GM19463 (cell line): Measurements from ENCODE around the gene MAGI2.
"Not testable (repeated sequence)": the region's sequence is repeated elsewhere in the genome, so short reads cannot be mapped to it uniquely, and the experiment has no call there.

Experiments used
- ATAC-seq: cut with Tn5 transposase; IDR thresholded peaks from one replicate; pipeline ENCODE4 v1.9.1; 2021; ENCODE audit warnings: mild to moderate bottlenecking, moderate library complexity; ENCODE audit not compliant: unreplicated experiment

MAGI2 gene

GRCh38 chr7:78967561-78967960 is 485.9 kb downstream of the MAGI2 start:
- ATAC-seq = not testable (repeated sequence)

DNA sequence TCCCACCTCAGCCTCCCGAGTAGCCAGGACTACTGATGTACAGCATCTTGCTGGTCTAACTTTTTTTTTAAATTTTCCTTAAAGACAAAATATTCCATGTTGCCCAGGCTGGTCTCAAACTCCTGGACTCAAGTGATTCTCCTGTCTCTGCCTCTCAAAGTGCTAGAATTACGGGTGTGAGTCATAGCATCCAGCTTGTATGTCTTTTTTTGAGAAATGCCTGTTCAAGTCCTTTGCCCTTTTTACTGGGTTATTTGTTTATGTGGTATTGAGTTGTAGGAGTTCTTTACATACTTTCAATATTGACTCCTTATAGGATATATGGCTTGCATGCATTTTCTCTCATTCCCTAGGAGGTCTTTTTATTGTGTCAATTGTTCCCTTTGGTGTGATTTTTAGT is 486.4 kb downstream of the MAGI2 start:
- no peak for ATAC-seq

DNA sequence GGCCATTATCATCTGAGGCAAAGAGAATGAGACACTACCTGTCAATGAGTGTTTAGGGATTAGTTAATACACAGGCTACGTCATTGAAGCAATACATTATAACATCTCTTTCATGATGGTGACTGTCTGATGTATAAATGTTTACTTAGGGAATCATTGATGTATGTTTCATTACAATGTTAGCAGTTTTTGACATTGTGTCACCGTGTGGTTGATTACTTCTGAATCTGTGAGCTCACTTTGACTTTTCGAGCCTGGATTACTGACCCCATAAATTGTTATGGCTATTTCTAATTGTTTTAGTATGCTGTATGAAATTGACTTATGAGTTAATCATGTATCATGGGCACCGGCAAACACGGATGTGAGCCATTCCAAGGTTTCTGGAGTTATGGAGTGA is 494.0 kb downstream of the MAGI2 start:
- ATAC-seq = no peak

DNA sequence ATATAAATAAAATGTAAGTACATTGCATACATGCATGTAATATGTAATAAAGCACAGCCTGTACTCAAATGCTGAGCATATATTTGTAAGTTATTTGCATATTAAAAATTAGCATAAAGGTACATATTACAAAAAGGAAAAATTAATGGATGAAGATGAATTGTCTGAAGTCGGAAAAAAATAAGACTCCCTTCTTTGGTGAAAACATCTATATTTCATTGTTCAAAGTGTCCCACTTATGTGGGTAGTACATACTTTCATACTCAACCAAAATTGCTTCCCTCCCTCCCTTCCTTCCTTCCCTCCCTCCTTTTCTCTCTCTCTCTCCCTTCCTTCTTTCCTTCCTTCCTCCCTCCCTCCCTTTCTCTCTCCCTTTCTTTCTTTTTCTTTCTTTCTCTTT is 498.1 kb downstream of the MAGI2 start:
- ATAC-seq = no peak

GRCh38 chr7:78953726-78954363 is 499.6 kb downstream of the MAGI2 start:
- ATAC-seq = no peak

GRCh38 chr7:78953090-78953489 is 500.4 kb downstream of the MAGI2 start:
- ATAC-seq = no peak

- no peak for ATAC-seq
These were observed 513.8 kb downstream of the MAGI2 start for GRCh38 chr7:78939669-78940068.

DNA sequence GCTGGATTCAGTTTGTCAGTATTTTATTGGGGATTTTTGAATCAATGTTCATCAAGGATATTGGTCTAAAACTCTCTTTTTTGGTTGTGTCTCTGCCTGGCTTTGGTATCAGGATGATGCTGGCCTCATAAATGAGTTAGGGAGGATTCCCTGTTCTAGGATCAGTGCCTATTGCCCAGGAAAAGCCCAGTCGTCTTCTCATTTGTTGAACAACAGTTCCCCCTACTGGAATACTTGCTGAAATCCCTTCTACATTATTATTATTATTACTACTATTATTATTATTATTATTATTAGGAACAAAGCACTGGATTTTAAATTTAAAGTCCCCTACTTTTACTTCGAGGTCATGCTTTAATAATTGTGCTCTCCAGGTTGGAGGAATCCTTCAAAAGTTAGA is 528.9 kb downstream of the MAGI2 start:
- ATAC-seq = no peak

DNA sequence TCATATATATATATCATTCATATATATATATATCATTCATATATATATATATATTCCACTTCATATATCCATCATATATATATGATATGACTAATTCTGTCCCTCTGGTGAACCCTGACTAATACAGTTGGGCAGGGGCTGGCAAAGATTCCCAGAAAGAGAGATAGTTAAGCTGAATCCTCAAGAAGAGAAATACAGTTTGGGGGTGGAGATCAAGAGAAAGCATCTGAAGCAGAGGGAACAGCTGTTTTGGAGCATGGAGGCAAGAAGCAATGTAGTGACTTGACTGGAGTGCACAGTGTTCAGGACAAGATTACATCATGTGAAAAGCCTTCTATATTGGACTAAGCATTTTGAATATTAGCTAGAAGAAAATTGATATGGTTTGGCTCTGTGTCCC is 540.7 kb downstream of the MAGI2 start:
- ATAC-seq = no peak

DNA sequence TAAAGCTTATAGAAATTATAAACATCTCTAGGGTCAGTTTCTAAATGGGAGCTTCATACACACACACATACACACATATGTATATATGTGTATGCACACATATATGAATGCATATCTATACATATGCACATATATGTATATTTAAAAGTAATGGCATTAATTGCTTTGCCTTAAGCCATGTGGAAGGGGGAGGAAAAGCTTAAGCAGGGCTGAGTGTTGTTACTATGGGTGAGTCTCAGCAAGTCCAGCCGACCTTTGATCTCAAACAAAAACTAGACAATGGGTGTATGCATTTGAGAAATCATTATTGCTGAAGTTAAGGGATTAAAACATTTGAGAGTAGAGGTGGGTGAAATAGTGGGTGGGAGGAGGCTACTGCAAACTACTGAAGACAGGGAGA is 546.7 kb downstream of the MAGI2 start:
- no peak for ATAC-seq

DNA sequence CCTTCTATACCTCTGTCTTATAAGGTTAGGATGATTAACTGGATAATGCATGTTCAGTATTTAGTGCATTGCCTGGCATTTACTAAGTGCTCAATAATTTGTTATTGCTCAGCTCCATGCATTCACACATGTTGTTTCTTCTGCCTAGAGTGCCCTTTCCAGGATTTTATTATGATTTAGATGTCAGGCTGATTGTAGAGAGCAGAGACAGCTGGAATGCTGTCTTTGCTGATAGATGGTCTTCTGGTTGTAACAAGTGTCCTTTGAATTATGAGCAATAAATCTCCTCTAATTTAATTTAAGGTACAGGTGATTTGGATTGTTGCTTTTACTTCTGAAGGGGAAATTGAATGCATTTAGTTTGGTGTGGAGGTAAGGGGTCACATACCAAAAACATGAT is 548.0 kb downstream of the MAGI2 start:
- no peak for ATAC-seq

DNA sequence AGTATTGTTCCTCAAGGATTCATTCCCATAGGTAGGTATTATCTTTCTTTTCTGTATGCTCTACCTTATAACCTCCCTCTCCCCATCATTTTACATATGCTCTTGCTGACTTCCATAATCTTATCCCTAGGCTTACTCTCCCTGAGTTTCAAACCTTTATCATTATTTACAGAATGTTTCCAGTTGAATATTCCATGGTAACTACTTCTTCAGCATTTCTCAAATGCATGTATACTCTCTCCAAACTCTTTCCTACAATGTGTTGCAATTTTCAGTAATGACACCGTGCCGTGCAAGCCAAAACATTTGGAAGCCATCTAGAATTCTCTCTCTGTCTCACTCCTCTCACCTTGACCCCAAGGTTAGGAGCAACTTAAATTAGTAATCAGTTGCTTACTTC is 548.5 kb downstream of the MAGI2 start:
- no peak for ATAC-seq

- no peak for ATAC-seq
These were observed 551.9 kb downstream of the MAGI2 start for GRCh38 chr7:78901566-78901965.

DNA sequence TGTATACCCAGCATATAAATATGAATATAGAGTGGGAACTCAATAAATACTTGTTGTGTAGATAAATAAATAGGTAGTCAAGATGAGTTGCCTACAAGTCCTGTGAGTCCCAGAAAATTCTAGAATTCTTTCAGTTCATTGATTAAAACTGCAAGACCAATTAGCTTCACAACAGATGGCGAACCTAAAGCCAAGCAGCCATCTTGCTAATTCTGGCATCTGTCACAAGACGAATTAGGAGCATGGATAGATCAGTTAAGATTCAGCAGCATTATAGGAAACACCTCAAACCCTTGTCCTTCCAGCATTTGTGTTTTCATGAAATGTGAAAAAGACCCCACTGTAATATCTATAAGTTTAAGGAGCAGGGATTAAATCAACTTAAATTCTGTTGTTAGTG is 552.7 kb downstream of the MAGI2 start:
- no peak for ATAC-seq

GRCh38 chr7:78895393-78895792 is 558.1 kb downstream of the MAGI2 start:
- ATAC-seq = no peak

- ATAC-seq = no peak
These were observed 574.3 kb downstream of the MAGI2 start for GRCh38 chr7:78879206-78879605.

- ATAC-seq = no peak
These were observed 580.4 kb downstream of the MAGI2 start for GRCh38 chr7:78873117-78873516.

DNA sequence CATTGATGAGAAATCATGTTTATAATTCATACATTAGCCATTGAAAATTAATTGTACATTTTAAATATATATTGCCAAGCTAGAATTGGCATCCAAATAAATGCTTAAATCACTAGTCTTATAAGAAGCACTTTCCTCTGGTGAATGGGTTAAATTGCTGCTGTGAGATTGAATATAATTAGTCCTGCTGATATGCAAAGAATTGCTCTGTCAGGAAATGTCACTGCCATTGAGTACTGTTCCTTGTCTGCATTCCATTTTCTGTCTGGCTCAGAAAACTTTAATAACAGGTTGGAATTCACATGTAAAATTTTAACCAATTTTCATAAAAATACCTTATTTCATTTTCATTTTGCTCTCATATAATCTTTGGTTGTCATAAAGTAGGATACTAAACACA is 589.1 kb downstream of the MAGI2 start:
- no peak for ATAC-seq

DNA sequence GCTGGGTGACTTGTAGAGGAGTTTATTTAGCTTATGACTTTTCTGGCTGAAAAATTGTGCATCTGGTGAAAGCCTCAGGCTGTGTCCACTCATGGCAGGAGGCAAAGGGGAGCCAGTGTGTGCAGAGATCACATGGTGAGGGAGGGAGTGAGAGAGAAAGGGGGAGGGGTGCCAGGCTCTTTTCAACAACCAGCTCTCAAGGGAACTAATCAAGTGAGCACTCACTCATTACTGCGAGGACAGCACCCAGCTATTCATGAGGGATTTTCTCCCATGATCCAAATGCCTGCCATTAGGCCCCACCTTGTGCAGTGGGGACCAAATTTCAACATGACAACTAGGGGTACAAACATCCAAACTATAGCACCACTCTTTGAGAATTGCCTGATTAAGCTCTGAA is 590.2 kb downstream of the MAGI2 start:
- ATAC-seq = no peak

DNA sequence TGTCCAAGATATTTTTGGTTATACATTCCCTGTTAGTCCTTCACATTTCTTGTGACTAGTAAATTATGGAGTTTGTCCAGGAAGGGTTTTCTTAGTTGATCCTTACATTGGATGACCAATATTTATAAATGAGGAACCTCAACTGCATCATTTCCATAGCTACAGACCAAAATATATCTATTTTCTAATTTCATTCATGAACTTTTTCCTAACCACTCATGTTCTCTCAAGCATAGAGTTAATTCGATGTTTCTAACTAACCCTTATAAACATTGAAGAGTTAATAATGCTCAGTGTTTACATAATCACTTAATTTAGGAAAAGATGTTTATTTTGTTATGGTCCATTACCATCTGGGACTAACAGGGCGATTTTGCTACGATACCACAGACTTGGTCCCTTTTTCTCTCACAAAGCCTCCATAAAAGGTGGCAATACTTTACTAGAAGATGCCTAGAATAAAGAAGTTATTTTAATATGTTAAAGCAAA is 591.0 kb downstream of the MAGI2 start:
- no peak for ATAC-seq

DNA sequence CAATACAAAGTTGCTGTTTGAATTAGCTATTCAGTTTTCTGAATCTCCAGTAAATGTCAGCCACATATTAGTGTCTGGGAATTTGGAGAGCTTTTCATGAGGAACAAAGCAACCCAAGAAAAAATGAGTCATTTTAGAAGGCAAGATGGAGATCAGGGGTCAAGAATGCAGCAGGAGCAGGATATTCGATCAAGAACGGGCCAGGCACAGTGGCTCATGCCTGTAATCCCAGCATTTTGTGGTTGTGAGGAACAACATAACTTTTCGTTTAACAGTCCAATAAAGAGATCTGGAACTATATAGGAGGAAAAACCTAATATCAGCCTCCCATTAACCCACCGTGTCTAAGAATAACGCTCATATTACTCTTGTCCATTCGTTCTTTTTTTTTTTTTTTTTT is 600.5 kb downstream of the MAGI2 start:
- no peak for ATAC-seq

DNA sequence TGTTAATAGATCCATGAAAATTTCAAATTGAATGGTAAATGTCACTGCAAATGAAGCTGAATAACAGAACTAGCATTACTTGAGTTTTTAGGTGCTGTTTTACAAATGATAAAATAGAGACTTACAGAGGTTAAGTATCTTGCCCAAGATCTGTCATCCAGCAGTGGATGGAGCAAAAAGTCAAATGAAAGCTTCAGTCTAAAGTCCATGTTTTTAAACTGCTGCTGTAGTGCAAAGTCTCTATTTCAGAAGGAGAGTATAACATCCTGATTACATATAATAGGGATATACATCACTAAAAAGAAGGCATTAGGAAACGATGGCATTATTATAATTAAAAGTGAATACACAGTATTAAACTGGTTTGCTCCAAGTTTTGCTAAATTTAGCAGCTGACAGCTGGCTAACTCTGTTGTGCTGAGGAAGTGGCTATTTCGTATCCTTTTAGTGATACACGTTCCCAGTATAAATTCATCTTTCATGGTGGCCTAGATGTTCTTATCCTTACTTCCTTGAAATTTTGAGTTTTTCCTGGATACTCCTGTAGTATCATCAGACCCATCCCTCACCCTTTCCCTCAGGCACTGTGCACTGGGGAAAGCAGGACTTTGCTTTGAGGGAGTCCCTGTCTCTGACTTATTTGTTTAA is 603.2 kb downstream of the MAGI2 start:
- ATAC-seq = no peak

- no peak for ATAC-seq
These were observed 608.3 kb downstream of the MAGI2 start for GRCh38 chr7:78845155-78845554.
